ENCODE results near the gene ZC3H11A.
"Not testable (repeated sequence)": the region's sequence is repeated elsewhere in the genome, so short reads cannot be mapped to it uniquely, and the experiment has no call there.

Gene ZC3H11A

DNA sequence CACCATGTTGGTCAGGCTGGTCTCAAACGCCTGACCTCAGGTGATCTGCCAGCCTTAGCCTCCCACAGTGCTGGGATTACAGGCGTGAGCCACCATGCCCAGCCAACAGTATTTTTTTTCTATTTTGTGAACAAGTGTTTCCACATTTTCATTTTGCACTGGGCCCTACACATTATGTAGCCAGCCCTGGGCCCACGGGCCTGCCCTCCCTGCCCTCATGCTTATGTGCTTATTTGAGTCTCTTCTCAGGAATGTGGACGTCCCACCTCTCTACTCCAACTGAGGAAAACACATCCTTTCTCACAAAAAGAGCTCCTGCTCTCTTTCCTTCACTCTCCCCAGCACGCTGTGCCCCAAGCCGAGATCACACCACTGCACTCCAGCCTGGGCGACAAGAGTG, 13.5 kb upstream of the ZC3H11A start:
- no peak for DNase-seq (ENCODE audit: low spot score)

DNA sequence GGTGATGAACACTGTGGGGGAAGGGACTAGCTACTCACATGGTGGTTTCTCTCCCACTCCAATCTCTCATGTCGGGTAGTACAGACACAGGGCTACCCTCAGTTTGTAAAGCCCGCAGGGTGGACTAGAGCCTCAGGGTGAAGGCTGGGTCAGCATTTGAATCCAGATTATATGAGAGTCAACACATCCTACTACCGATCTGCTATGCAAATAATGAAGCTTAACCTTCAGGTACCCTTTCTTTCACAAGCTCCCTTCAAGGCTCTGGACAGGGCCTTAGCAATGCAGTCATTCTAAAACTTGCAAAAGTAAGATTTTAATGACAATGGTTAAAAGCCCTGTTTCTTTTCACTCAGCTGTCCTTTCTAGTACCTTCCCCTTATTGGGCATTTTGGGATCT, 5.5 kb upstream of the ZC3H11A start:
- no peak for DNase-seq (ENCODE audit: low spot score)

DNA sequence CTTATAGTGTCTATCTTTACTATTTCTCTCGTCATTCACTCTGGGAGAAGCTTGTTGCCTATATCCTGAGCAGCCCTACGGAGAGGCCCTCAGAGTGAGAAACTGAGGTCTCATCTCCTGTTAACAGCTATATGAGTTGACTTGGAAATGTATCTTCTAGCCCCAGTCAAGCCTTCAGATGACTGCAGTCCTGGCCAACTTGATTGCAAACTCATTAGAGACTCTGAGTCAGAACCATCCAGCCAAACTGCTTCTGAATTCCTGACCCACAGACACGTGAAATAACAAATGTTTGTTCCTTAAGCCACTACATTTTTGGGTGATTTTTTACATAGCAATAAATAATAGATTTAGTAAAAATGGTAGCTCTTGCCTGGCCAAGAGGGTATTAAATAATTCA, 3.9 kb upstream of the ZC3H11A start:
- DNase-seq (ENCODE audit: low spot score), result no peak

DNA sequence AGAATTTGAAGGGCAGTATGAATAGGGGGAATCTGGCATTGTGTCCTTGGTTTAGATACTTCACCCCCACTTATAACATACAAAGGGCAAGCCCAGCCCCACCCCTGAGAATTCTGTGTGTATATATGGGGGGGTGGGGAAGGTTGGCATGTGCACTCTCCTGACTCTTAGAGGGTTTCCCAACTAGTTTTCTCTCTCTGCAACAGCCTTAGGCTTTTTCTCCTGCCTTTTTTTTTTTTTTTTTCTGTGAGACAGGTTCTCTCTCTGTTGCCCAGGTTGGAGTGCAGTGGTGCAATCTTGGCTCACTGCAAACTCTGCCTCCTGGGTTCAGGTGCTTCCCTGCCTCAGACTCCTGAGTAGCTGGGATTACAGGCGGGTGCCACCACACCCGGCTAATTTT, 2.9 kb upstream of the ZC3H11A start:
- no peak for DNase-seq (ENCODE audit: low spot score)

DNA sequence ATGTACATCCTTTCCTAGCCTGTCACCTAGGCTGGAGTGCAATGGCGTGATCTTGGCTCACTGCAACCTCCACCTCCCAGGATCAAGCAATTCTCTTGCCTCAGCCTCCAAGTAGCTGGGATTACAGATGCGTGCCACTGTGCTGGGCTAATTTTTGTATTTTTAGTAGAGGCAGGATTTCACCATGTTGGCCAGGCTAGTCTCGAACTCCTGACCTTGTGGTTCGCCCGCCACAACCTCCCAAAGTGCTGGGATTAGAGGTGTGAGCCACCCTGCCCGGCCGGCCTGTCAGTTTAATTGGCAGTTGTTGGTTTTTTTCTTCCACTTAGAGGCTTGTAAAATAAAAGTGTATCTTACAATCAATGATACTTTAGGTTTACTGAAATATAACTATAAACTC, 1.9 kb upstream of the ZC3H11A start:
- not testable (repeated sequence) for DNase-seq (ENCODE audit: low spot score)

DNA sequence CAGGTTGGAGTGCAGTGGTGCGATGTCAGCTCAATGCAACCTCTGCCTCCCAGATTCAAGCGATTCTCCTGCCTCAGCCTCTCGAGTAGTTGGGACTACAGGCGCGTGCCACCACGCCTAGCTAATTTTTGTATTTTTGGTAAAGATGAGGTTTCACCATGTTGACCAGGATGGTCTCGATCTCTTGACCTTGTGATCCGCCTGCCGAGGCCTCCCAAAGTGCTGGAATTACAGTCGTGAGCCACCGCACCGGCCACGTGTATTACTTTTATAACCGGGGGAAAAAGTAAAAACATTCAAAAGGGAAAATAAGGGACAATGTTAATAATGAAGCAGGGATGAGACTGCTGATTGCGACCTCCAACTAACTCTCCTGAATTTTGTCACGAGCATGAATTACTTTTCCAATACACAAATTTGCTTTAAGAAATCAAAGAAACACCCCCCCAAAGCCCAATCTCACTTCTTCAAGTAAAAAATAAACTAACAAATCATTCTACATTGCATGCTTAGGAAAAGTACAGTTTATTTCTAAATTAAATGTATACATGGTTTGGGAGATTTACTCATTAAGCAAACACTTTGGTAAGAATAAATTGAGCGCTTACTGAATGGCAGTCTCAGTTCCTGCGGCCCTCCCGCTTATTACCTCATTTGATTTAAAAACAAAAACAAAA, 521 bp upstream of the ZC3H11A start:
- no peak for DNase-seq (ENCODE audit: low spot score)

DNA sequence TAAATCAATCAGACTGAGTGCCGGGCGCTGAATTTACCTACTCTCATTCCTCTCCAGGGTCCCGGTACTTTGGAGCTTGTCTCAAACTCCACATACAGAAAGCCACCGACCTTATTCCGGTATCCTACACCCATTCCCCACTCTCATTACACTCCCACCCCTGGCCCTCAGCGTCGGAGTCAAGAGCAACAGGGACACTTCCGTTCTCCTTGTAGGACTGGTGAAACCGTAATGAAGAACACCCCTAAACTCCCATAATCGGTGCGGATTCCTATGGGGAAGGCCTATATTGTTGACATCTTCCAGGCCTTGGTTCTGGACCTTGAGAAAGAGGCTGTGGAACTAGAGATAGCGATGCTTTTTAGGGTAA, 798 bp downstream of the ZC3H11A start:
- peak; percentile 67 for DNase-seq (ENCODE audit: low spot score)

DNA sequence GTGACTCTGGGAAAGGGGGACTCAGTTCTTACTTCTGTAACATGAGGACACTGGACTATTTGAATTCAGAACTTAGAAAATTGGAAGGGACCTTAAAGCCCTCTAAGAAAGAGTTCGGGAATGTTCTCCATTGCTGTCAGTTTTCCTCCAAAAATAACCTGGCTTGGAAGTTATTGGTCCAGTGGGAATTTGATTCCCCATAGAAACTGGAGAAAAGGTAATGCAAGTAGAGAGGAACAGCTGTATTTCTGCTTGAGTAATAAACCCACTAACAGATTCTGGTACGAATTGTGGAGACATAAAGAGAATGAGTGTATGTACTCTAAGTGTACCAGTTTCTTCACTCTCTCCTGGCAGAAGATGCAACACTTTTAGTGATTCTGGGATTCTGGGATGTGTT, 1.8 kb downstream of the ZC3H11A start:
- DNase-seq (ENCODE audit: low spot score), result no peak

DNA sequence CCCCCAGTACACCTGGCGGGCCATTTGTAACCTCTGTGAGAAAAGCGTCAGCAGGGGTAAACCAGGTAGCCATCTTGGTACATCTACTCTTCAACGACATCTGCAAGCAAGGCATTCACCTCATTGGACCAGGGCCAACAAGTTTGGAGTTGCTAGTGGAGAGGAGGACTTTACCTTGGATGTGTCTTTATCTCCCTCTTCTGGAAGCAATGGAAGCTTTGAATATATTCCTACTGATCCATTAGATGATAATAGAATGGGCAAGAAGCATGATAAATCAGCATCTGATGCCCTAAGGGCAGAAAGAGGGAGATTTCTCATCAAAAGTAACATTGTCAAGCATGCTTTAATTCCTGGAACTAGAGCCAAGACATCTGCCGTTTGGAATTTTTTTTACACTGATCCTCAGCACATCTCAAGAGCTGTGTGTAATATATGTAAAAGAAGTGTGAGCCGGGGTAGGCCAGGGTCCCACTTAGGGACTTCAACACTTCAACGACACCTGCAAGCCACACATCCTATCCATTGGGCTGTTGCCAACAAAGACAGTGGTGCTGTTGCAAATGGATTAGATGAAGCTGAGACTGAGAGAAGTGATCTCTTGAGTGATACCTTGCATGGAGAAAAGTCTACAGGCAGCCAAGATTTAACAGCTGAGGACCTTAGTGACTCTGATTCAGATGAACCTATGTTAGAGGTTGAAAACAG, 2.7 kb downstream of the ZC3H11A start:
- DNase-seq (ENCODE audit: low spot score), result no peak

DNA sequence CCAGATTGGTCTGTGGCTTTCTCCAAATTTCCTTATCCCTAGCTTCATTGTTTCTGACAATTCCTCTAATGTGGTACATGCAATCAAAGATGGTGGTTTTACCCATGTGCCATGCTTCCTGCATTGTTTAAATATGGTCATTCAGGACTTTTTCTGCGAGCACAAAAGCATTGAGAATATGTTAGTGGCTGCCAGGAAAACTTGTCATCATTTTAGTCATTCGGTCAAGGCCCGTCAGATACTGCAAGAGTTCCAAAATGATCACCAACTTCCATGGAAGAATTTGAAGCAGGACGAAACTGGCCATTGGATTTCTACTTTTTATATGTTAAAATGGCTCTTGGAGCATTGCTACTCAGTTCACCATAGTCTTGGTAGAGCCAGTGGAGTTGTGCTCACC, 3.7 kb downstream of the ZC3H11A start:
- no peak for DNase-seq (ENCODE audit: low spot score)

DNA sequence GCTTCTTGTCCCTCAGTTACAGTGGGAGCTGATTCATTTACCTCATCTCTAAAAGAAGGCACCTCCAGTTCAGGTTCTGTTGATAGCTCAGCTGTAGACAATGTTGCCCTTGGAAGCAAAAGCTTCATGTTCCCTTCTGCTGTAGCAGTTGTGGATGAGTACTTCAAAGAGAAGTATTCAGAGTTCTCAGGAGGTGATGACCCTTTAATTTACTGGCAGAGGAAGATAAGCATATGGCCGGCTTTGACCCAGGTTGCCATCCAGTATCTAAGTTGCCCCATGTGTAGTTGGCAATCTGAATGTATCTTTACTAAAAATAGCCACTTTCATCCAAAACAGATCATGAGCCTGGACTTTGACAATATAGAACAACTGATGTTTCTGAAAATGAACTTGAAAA, 4.5 kb downstream of the ZC3H11A start:
- DNase-seq (ENCODE audit: low spot score), result no peak

DNA sequence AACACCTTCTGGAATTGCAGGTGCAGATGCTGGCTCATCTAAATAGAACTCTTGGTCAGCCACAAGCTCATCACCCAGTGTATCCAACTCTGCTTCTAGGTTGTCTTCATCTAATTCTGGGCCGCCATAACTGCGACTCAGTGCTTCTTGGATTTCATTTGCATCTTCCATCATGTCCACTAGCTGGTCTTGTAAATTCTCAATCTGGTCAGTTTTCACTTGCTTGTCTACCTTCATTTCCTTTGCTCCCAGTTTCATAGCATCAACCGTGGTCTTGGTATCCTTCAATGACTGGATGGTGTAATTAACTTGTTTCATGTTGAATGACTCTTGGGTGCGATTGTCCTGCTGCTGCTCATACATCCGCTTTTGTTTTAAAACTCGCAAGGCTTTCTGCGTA, 10.3 kb downstream of the ZC3H11A start:
- DNase-seq (ENCODE audit: low spot score), result no peak

DNA sequence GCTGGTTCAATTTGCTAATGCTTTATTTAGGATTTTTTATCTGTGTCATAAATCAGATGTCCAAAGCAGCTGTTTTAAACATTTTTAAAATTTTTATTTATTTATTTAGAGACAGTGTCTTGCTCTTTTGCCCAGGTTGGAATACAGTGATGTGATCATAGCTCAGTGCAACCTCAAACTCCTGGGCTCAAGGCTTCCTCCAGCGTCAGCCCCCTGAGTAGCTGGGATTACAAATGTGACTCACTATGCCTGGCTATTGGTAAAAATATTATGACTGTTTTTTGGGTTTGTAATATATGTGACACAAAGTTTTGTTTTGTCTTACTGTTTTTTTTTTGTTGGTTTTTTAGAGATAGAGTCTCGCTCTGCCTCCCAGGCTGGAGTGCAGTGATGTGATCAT, 11.8 kb downstream of the ZC3H11A start:
- DNase-seq (ENCODE audit: low spot score), result no peak

DNA sequence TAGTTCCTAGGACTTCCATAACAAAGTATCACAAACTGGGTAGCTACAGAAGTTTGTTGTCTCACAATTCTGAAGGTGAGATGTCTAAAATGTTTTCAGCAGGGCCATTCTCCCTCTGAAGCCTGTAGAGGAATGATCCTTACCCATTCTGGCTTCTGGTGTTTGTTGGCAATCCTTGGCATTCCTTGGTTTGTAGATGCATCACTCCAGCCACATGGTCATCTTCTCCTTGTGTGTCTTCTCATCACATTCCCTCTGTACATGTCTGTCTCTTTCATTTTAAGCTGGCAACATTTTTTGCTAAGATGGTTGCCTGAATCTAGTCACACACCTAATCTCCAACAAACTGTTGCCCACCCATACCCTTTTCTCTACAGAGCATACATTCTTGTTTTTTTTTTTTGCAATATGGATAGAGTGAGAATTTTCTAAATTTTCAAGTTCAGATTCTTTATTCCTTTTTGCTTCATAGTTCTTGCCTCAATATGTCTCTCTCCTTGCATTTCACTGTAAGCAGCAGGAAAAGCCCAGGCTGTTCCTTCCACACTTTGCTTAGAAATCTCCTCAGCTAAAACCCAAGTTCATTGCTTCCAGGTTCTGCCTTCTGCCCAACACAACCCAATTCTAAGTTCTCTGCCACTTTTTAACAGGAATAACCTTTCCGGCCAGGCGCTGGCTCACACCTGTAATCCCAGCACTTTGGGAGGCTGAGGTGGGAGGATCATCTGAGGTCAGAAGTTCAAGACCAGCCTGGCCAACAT, 18.3 kb downstream of the ZC3H11A start:
- DNase-seq (ENCODE audit: low spot score), result no peak

DNA sequence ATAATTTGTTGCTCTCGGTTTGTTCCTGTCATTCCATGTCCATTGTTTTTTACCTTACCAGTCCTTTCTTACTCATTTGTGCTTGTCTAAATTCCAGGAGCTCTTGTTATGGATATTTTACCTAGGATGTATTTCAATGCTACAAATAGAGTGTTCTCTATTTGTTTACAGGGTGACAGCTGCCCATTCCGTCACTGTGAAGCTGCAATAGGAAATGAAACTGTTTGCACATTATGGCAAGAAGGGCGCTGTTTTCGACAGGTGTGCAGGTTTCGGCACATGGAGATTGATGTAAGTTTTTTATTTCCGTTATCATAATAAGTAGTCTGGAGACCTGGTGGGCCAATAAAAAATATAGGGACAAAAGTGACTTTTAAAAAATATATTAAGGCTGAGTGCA, 23.0 kb downstream of the ZC3H11A start:
- DNase-seq (ENCODE audit: low spot score), result no peak

DNA sequence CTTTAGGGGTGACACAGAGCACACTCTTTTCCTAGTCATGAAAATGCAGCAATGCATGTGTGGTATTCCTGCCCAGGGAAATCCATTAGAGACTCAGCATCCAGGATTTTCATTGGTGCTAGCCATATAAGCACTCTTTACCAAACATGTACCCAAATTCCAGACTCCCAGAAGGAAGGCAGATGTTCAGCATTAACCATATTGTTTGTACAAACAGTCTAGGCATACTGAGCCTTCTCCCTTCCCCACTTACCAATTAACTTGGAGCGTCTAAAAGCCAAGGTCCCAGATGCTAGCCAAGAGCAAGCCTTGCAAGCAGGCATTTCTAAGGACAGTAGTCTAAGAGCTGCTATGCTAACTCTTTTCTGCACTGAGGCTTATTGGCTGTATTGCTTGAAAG, 27.9 kb downstream of the ZC3H11A start:
- no peak for DNase-seq (ENCODE audit: low spot score)

DNA sequence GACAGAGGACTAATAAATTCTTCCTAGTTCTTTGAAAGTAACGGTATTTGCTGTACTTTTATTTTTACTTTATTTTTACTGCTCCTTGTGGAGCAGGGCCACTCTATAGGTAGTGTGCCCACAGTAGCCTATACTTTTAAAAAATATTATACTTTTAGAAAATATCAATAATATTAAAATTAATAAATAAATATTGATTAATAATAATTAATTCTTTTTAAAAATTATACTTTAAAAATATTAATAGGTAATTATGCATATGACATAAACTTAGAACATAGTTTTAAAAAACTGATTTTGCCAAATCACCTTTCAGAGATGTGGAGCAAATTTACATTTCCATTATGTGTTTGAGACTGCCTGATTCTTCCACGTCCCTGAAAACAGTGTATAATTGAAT, 30.8 kb downstream of the ZC3H11A start:
- DNase-seq (ENCODE audit: low spot score), result no peak

DNA sequence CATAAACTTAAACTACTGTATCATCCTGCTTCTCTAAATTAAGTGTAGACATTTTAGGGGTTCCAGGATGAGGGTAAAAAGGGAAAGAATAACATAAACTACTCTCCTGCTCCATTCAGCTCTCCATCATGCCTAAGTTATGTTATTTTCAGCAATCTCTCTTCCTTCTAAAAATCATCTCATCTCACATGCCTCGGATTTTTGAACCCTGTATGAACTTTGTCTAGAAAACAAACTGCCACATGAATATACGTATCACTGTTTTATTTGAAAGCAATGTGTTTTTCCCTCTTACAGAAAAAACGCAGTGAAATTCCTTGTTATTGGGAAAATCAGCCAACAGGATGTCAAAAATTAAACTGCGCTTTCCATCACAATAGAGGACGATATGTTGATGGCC, 32.6 kb downstream of the ZC3H11A start:
- DNase-seq (ENCODE audit: low spot score), result no peak

DNA sequence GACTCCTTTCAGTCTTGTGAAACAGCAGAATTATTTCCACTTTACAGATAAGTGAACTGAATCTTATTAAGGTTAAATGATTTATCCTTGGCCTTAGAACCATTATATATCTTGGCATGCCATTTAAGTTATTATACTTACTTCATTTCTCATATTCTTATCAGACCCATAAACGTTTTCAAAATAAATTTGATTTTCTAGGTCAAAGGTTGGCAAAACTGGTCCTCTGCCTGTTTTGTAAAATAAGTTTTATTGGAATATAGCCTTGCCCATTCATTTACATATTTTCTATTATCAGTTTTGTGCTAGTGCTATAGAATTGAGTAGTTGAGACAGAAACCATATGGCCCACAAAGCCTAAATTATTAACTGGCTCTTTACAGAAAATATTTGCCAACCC, 33.1 kb downstream of the ZC3H11A start:
- no peak for DNase-seq (ENCODE audit: low spot score)

DNA sequence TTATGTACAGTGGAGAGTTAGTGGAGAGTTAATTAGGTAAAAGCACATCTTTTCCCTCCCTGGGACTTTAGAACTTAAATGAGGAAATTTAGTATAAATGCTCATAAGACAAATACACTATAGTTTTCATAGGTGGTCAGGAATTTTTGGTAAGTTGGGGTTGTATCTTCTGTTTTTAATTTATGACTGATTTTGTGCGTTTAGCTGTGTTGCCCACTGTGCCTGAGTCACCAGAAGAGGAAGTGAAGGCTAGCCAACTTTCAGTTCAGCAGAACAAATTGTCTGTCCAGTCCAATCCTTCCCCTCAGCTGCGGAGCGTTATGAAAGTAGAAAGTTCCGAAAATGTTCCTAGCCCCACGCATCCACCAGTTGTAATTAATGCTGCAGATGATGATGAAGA, 33.8 kb downstream of the ZC3H11A start:
- DNase-seq (ENCODE audit: low spot score), result not testable (repeated sequence)

DNA sequence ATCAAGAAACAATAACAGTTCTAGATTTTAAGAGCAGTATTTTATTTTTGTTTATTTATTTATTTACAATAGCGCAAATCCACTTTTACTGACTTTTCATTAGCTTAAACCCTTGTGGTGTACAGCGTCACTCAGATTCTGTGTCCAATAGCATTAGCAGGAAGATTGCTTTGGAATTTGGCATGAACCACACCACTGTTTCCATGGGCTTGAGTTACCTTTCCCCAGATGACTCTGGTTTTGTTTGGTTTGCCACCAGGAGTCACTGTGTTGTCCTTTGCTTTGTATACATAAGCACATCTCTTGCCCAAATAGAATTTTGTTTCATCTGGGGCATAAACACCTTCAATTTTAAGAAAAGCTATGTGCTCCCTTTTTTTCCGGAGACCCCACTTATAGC, 40.1 kb downstream of the ZC3H11A start:
- DNase-seq (ENCODE audit: low spot score), result no peak

DNA sequence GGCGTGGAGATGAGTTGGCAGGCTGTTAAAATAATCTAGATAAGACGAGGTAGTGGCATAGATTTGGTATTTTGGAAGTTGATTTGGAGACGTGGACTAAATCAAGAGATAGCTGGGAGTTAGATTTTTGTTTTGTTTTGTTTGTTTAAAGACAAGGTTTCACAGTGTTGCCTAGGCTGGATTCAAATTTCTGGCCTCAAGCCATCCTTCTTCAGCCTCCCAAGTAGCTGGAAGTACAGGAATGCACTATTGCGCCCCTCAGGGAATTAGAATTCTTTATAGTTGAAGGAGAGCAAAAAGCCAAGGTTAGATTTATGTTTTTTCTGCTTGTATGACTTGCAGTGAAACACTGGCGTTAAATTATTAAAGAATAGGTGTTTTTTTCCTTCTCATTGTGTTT, 43.7 kb downstream of the ZC3H11A start:
- no peak for DNase-seq (ENCODE audit: low spot score)

DNA sequence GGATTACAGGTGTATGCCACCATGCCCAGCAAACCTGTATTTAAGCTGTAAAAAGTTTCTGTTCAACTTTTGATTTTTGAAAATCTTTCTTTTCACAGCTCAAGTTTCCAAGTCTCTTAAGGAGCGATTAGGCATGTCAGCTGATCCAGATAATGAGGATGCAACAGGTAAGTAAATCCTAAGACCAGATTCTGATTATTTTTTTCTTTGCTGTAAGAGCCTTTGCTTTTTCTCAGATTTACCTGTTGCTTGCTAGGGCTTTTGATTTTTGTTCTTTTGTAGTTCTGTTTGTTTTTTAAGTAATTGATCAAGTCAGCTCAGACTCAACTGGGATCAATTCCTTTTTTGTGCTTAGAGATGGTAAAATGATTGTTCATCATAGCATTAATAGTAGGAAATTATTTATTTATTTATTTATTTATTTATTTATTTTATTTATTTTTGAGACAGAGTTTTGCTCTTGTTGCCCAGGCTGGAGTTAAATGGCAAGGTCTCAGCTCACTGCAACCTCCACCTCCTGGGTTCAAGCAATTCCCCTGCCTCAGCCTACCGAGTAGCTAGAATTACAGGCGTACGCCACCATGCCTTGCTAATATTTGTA, 44.9 kb downstream of the ZC3H11A start:
- DNase-seq (ENCODE audit: low spot score), result no peak
